ENCODE measurements around the gene CCDC12.

CCDC12 gene

GRCh38 chr3:46889381-46890110 is 87.0 kb downstream of the CCDC12 start:
- H3K27ac ChIP-seq: no peak overlapping the region
- TF ChIP-seq ZFX (IDR thresholded peaks at IDR 0.05; ENCODE audit: borderline replicate concordance) (no peak), CTCF (IDR thresholded peaks at IDR 0.05) (no peak)

- H3K27ac ChIP-seq: no peak overlapping the region
- TF ChIP-seq CTCF (IDR thresholded peaks at IDR 0.05) (no peak), ZFX (IDR thresholded peaks at IDR 0.05; ENCODE audit: borderline replicate concordance) (no peak)
Measured at GRCh38 chr3:46888705-46889104, 87.8 kb downstream of the CCDC12 start.

- no peak overlapping the region for H3K27ac ChIP-seq
- TF ChIP-seq ZFX (IDR thresholded peaks at IDR 0.05; ENCODE audit: borderline replicate concordance): no peak
- no peak for TF ChIP-seq CTCF (IDR thresholded peaks at IDR 0.05)
Measured at GRCh38 chr3:46887980-46888494, 88.5 kb downstream of the CCDC12 start.

GRCh38 chr3:46885612-46886011 is 90.9 kb downstream of the CCDC12 start:
- TF ChIP-seq ZFX (IDR thresholded peaks at IDR 0.05; ENCODE audit: borderline replicate concordance) (no peak), CTCF (IDR thresholded peaks at IDR 0.05) (no peak)
- H3K27ac ChIP-seq: no peak overlapping the region

- no peak for TF ChIP-seq CTCF (IDR thresholded peaks at IDR 0.05)
- no peak for TF ChIP-seq ZFX (IDR thresholded peaks at IDR 0.05; ENCODE audit: borderline replicate concordance)
Measured at GRCh38 chr3:46884929-46885328, 91.6 kb downstream of the CCDC12 start.

GRCh38 chr3:46884427-46884826 is 92.1 kb downstream of the CCDC12 start:
- H3K27ac ChIP-seq: no peak overlapping the region
- no peak for TF ChIP-seq CTCF (IDR thresholded peaks at IDR 0.05)
- no peak for TF ChIP-seq ZFX (IDR thresholded peaks at IDR 0.05; ENCODE audit: borderline replicate concordance)

More at GRCh38 chr3:46884929-46885328, 91.6 kb downstream of the CCDC12 start:
- H3K27ac ChIP-seq: no peak overlapping the region

GRCh38 chr3:46883830-46884185 is 92.7 kb downstream of the CCDC12 start:
- TF ChIP-seq CTCF (IDR thresholded peaks at IDR 0.05): no peak
- no peak for TF ChIP-seq ZFX (IDR thresholded peaks at IDR 0.05; ENCODE audit: borderline replicate concordance)
- H3K27ac ChIP-seq: no peak overlapping the region
